HG03039 (cell line): Measurements from ENCODE around the gene GTF3C1.

ENCODE experiments used
- ATAC-seq: cut with Tn5 transposase; IDR thresholded peaks from one replicate; pipeline ENCODE4 v1.9.1; 2021; ENCODE audit warnings: mild to moderate bottlenecking, moderate library complexity; ENCODE audit not compliant: unreplicated experiment

GTF3C1 gene

DNA sequence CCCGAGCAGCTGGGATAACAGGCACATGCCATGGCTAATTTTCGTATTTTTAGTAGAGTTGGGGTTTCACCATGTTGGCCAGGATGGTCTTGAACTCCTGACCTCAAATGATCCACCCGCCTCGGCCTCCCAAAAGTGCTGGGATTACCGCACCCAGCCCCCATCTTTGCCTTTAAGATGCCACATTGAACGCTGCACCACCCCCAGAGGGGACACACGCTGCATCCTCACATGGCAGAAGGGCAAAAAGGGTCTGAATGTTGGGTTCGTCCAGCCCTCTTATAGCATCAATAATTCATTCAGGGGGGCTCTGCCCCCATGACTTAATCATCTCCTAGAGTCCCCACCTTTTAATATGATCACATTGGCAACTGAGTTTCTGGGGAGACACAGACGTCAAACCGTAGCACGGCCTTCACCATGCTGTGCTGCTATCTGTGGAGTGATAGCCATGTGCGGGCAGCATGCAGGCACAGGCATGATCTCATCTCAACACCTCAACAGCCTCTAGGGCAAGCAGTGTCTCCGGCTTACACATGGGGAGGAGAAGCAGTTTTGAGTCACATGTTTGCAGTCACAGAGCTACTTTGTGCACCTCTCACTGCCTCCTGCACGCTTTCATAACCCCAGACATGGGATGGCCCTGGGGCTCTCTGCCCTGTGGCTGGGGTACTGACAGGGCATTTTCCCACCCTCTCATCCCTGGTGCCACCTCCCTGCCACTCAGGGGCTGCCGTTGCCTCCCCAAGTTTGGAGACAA lies 117.8 kb downstream of the GTF3C1 start:
- no peak for ATAC-seq

DNA sequence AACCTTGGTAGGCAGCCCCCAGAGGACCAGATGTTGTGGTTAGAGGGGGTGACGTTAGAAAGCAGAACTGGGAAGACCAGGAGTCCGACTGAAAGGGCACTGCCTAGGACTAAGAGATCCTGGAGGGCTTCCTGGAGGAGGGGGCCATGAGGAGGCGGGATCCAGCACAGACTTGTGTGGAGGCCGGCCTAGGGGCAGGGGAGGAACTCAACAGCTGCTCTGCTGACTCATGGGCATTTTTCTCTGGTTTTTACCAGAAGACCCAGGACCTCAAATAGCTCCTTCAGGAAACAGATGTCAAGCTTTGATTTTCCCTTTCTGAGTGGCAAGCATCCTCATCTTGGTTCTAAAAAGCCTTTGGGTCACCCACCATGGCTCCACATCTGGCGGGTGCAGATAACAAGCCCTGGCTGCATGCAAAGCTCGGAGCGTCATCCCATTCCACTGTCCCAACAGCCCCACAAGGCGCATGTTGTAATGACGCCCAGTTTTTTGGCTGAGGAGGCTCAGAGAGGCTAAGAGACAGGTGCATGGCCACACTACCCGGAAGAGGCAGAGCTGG lies 118.7 kb downstream of the GTF3C1 start:
- ATAC-seq, result no peak

GRCh38 chr16:27430512-27430911 lies 119.2 kb downstream of the GTF3C1 start:
- ATAC-seq, result no peak

GRCh38 chr16:27429981-27430441 lies 119.7 kb downstream of the GTF3C1 start:
- no peak for ATAC-seq

DNA sequence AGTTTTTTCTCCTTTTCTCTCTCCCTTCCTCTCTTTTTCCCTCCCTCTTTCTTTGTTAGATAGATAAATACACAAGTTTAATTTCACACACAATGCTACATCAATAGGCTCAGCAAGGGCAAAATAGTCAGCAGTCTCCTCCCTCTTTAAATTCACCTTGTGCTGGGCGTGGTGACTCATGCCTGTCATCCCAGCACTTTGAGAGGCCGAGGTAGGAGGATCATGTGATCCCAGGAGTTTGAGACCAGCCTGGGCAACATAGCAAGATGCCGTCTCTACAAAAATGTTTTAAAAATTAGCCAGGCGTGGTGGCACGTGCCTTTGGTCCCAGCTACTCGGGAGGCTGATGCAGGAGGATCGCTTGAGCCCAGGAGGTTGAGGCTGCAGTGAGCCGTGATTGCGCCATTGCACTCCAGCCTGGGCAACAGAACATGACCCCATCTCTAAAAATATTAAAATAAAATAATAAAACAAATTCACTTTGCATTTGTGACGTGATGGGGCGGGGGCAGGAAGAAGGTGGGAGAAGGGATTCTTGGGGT lies 120.3 kb downstream of the GTF3C1 start:
- ATAC-seq, result no peak

- no peak for ATAC-seq
Observed at GRCh38 chr16:27428026-27428785, 121.5 kb downstream of the GTF3C1 start.

GRCh38 chr16:27427538-27427937 lies 122.2 kb downstream of the GTF3C1 start:
- ATAC-seq, result no peak

- ATAC-seq, result peak; percentile 46
Observed at GRCh38 chr16:27426423-27427408, 123.0 kb downstream of the GTF3C1 start.

- no peak for ATAC-seq
Observed at GRCh38 chr16:27425961-27426360, 123.8 kb downstream of the GTF3C1 start.

DNA sequence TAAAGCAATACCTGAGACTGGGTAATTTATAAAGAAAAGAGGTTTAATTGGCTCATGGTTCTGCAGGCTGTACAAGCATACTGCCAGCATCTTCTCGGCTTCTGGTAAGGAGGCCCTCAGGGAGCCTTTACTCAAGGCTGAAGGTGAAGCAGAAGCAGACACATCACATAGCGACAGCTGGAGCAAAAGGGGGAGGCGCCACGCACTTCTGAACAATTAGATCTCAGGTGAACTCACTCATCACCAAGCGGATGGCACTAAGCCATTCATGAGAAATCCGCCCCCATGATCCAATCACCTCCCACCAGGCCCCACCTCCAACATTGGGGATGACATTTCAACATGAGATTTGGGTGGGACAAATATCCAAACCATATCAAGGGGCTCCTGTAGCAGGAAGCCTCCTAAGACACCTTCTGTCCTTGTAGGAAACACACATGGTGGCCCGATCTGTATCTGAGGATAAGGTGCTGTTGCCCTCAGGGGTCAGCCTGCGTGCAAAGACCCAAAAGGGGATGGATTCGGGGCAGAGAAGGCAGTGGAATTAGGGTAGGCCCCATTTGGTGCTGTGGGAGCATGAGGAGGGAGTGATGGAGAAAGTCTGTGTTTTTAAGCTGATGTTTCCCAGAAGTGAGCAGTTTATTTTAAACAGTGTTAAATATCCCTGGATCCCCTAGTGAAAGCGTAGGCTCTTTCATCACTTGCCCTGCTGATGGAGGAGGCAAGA lies 124.8 kb downstream of the GTF3C1 start:
- ATAC-seq, result no peak

- ATAC-seq, result no peak
Observed at GRCh38 chr16:27421961-27422740, 127.6 kb downstream of the GTF3C1 start.

DNA sequence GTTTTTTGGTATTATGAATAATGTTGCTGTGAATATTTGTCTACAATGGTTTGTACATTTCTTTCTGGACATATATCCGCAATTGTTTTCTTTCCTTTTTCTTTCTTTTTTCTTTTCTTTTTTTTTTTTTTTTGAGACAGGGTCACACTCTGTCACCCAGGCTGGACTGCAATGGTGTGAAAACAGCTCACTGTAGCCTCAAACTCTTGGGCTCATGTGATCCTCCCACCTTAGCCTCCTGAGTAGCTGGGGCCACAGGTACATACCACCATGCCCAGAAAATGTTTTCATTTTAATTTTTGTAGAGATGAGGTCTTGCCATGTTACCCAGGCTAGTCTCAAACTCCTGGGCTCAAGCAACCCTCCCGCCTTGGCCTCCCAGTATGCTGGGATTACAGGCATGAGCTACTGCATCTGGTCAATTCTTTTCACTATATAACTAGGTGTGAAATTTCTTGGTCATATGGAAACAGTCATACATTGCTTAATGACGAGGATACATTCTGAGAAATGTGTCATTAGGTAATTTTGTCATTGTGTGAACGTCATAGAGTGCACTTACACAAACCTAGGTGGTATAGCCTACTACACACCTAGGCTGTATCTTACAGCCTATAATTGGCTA lies 132.6 kb downstream of the GTF3C1 start:
- ATAC-seq, result no peak

- no peak for ATAC-seq
Observed at GRCh38 chr16:27414788-27415431, 134.8 kb downstream of the GTF3C1 start.

DNA sequence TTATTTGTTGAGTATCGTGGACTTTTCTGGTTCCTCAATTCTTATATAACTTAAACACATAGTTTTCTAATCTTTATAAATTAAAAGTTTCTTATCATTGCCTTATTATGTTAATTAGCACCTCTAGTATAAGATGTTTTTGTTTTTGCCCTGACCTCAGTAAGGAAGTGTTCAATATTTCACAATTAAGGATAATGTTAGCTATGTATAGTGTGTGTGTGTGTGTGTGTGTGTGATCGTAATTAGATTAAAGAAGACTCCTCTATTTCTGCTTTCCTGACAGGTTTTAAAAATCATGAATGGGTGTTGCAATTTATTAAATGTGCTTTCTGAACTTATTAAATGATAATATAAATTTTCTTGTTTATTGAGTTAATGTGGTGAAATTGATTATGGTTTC lies 135.8 kb downstream of the GTF3C1 start:
- no peak for ATAC-seq

DNA sequence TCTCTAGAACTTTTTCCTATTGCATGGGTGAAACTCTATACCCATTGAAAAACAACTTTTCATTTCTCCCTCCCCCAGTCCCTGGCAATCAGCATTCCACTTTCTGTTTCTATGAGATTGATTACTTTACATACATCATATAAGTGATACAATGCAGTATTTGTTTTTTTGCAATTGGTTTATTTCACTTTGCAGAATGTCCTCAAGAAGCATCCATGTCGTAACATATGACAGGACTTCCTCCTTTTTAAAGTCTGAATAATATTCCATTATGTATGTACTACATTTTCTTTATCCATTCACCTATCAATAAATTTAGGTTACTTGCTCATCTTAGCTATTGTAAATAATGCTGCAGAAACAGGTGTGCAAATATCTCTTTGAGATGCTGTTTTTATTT lies 139.0 kb downstream of the GTF3C1 start:
- no peak for ATAC-seq
